Uterus (tissue), 4 donors: ENCODE results near the gene PHLPP2. TPM values are rescaled to one million over a fixed set of nuclear protein-coding genes. Genes with fewer than 3 reads are reported as not detected.
"Not testable (repeated sequence)": the region's sequence is repeated elsewhere in the genome, so short reads cannot be mapped to it uniquely, and the experiment has no call there.

ENCODE experiments used
- DNase-seq, 2 donors: peaks; one replicate each; pipeline ENCODE4 v3.0.0-alpha.2; 2019 to 2020
- H3K27ac ChIP-seq, 2 donors: fragments of 200-600 bp; sonication (generic); 1 replicate in 1 of 2; 2 replicates in 1 of 2; pipeline ENCODE4 v1.5.1; 2016 to 2018
- H3K27me3 ChIP-seq, 2 donors: fragments of 200-600 bp; sonication (generic); one replicate each; pipeline ENCODE4 v1.5.1; 2018 to 2019; ENCODE audit warnings: control low read depth in 1 of 2
- H3K36me3 ChIP-seq, 2 donors: fragments of 200-600 bp; sonication (generic); one replicate each; pipeline ENCODE4 v1.5.1; 2019; ENCODE audit warnings: control low read depth in 1 of 2
- H3K4me1 ChIP-seq, 2 donors: fragments of 200-600 bp; sonication (generic); one replicate each; pipeline ENCODE4 v1.5.1; 2018 to 2019; ENCODE audit warnings: control low read depth in 1 of 2
- H3K4me3 ChIP-seq, 2 donors: fragments of 200-600 bp; sonication (generic); 1 replicate in 1 of 2; 2 replicates in 1 of 2; pipeline ENCODE4 v1.5.1; 2018 to 2019; ENCODE audit warnings: mild to moderate bottlenecking in 1 of 2
- H3K9me3 ChIP-seq, 2 donors: fragments of 200-600 bp; sonication (generic); one replicate each; pipeline ENCODE4 v1.5.1; 2019; ENCODE audit warnings: control low read depth in 1 of 2
- CTCF ChIP-seq, 4 experiments: fragments of 200-600 bp in 2 of 4; fragments of 450-650 bp in 2 of 4; sonication (generic) in 2 of 4; IDR thresholded peaks; one replicate each; pipeline ENCODE4 v1.5.1; 2016 to 2019; ENCODE audit warnings: antibody characterized with exemption in 4 of 4, mild to moderate bottlenecking in 2 of 4, moderate library complexity in 1 of 4
- POLR2A ChIP-seq, 2 donors: fragments of 450-650 bp; IDR thresholded peaks; one replicate each; pipeline ENCODE4 v1.6.1; 2016; ENCODE audit warnings: antibody characterized with exemption in 2 of 2, mild to moderate bottlenecking in 1 of 2, moderate library complexity in 1 of 2
- intact Hi-C: fragments of 100-400 bp; cut with DNase I; formaldehyde crosslinking; loops from one replicate; pipeline ENCODE4 v1.15.1; 2023; ENCODE audit warnings: low total_unique reads
- total RNA-seq, 4 donors: library from RNA; depleted of rRNA in 3 of 4; stranded (reverse); fragments of >200 nt in 3 of 4; gene quantifications; one replicate each; pipeline versions ENCODE4 v1.1.0 to v1.2.4, GENCODE V29; 2014 to 2023
- donor health status: DM: yes; HTN: yes; CAD: no.

PHLPP2 gene
- total RNA-seq, 4 donors from 2014 or later, result 2.0 to 22.3 (median 10.7) TPM

- H3K36me3 ChIP-seq, result no peaks in the 10 kb centered on the region
- H3K27ac ChIP-seq, result no peak within 1 kb of the TSS
- peak within 1 kb of the TSS in 1 of 2 donors; percentile 29 for H3K4me3 ChIP-seq
- peaks cover 0 to 11% of the 10 kb centered on the region in 2 donors for H3K4me1 ChIP-seq
- TF ChIP-seq POLR2A (IDR thresholded peaks at IDR 0.05) (no peak), CTCF (IDR thresholded peaks at IDR 0.05) (no peak)
- no peaks in the 10 kb centered on the region for H3K9me3 ChIP-seq
- intact Hi-C loops, result no loop called here
- peaks cover 16 to 21% of the 10 kb centered on the region in 2 donors for H3K27me3 ChIP-seq
- DNase-seq, result no peak
Measured at GRCh38 chr16:71626018-71626857, 98.3 kb downstream of the PHLPP2 start, which contains the start of gene MARVELD3. Gene MARVELD3 (plus strand): TSS chr16:71626184. CDS start chr16:71626230, 46 bp downstream.

GRCh38 chr16:71625113-71625850, 99.2 kb downstream of the PHLPP2 start:
- no peaks in the 10 kb centered on the region for H3K9me3 ChIP-seq
- no peak overlapping the region for H3K4me3 ChIP-seq
- DNase-seq, result no peak
- TF ChIP-seq CTCF (IDR thresholded peaks at IDR 0.05), result no peak
- TF ChIP-seq POLR2A (IDR thresholded peaks at IDR 0.05), result no peak
- H3K27me3 ChIP-seq, result peaks cover 16 to 21% of the 10 kb centered on the region in 2 donors
- H3K36me3 ChIP-seq, result no peaks in the 10 kb centered on the region
- intact Hi-C loops, result no loop called here
- H3K4me1 ChIP-seq, result peaks cover 0 to 11% of the 10 kb centered on the region in 2 donors
- H3K27ac ChIP-seq, result no peak overlapping the region

GRCh38 chr16:71623597-71623996, 100.9 kb downstream of the PHLPP2 start:
- no peaks in the 10 kb centered on the region for H3K36me3 ChIP-seq
- peaks cover 0 to 11% of the 10 kb centered on the region in 2 donors for H3K4me1 ChIP-seq
- peaks cover 16 to 21% of the 10 kb centered on the region in 2 donors for H3K27me3 ChIP-seq
- no peak overlapping the region for H3K4me3 ChIP-seq
- DNase-seq, result no peak
- TF ChIP-seq POLR2A (IDR thresholded peaks at IDR 0.05), result no peak
- no peak for TF ChIP-seq CTCF (IDR thresholded peaks at IDR 0.05)
- H3K9me3 ChIP-seq, result no peaks in the 10 kb centered on the region
- H3K27ac ChIP-seq, result no peak overlapping the region
- intact Hi-C loops, result no loop called here

- peaks cover 0 to 11% of the 10 kb centered on the region in 2 donors for H3K4me1 ChIP-seq
- no peak overlapping the region for H3K4me3 ChIP-seq
- peaks cover 16 to 19% of the 10 kb centered on the region in 2 donors for H3K27me3 ChIP-seq
- DNase-seq, result no peak
- H3K36me3 ChIP-seq, result no peaks in the 10 kb centered on the region
- TF ChIP-seq CTCF (IDR thresholded peaks at IDR 0.05) (no peak), POLR2A (IDR thresholded peaks at IDR 0.05) (no peak)
- no peaks in the 10 kb centered on the region for H3K9me3 ChIP-seq
- intact Hi-C loops, result no loop called here
- H3K27ac ChIP-seq, result no peak overlapping the region
Measured at GRCh38 chr16:71622088-71622487, 102.4 kb downstream of the PHLPP2 start.

GRCh38 chr16:71618429-71618828, 106.1 kb downstream of the PHLPP2 start:
- Histone ChIP-seq H3K4me3 (no peak overlapping the region), H3K9me3 (no peaks in the 10 kb centered on the region), H3K4me1 (no peaks in the 10 kb centered on the region), H3K27me3 (no peaks in the 10 kb centered on the region), H3K27ac (no peak overlapping the region), H3K36me3 (no peaks in the 10 kb centered on the region)
- no peak for DNase-seq
- no peak for TF ChIP-seq POLR2A (IDR thresholded peaks at IDR 0.05)
- no peak for TF ChIP-seq CTCF (IDR thresholded peaks at IDR 0.05)
- intact Hi-C loops, result no loop called here

GRCh38 chr16:71614956-71615355, 109.5 kb downstream of the PHLPP2 start:
- H3K36me3 ChIP-seq, H3K27me3 ChIP-seq, H3K4me3 ChIP-seq, intact Hi-C loops, H3K27ac ChIP-seq, H3K9me3 ChIP-seq, DNase-seq, H3K4me1 ChIP-seq: not testable (repeated sequence)
